HepG2 (cell line): ENCODE data around the gene KRTAP5-8. TPM values are rescaled to one million over a fixed set of nuclear protein-coding genes. Genes with fewer than 3 reads are reported as not detected.

Source experiments
- ATAC-seq: fragments of 200-7000 bp; cut with Tn5 transposase; 3 replicates; pipeline ENCODE4 v1.9.1; 2020; ENCODE audit warnings: mild to moderate bottlenecking, moderate library complexity
- BruUV-seq: library from RNA; stranded (reverse); fragments of 400-500 nt; replicated peaks from 2 replicates; lab custom pipeline; 2021; lab: Mats Ljungman, UMichigan
- CTCF ChIA-PET: fragments of 300-600 bp; formaldehyde crosslinking; extraction: SDS; loops from one replicate; lab custom pipeline; 2021; ENCODE audit warnings: low total read pairs, inconsistent platforms, low intra/inter-chr PET ratio; lab: Yijun Ruan, JAX
- POLR2A ChIA-PET: fragments of 350-600 bp; sonication (Branson Sonifier 250); formaldehyde crosslinking; loops from one replicate; lab custom pipeline; 2020; ENCODE audit warnings: antibody characterized with exemption, inconsistent platforms; lab: Yijun Ruan, JAX
- DNase-seq: peaks from one replicate; pipeline ENCODE4 v3.0.0-alpha.2; 2015; ENCODE audit warnings: low spot score
- FAIRE-seq: peaks from 3 replicates; lab custom pipeline; 2011; peaks lifted over from hg19 to GRCh38; lab: Jason Lieb, UNC
- H2AFZ ChIP-seq: one replicate; pipeline ENCODE4 v1.6.1; 2011; ENCODE audit warnings: low read length, inconsistent platforms
- H3K27ac ChIP-seq: fragments of 300-600 bp; 3 replicates; pipeline ENCODE4 v1.8.0; 2011; ENCODE audit warnings: mixed run types, mild to moderate bottlenecking, mixed read lengths, low read length, inconsistent platforms; ENCODE audit not compliant: insufficient read depth; ENCODE audit errors: extremely low read length
- H3K27me3 ChIP-seq, 2 experiments: fragments of 200-600 bp in 1 of 2; 2 replicates in 1 of 2; 3 replicates in 1 of 2; pipeline versions ENCODE4 v1.6.0 to v1.8.0; 2011; ENCODE audit warnings: low read length in 2 of 2, mild to moderate bottlenecking in 2 of 2, moderate library complexity in 2 of 2, inconsistent platforms in 1 of 2; ENCODE audit not compliant: insufficient read depth in 2 of 2, control insufficient read depth in 1 of 2
- H3K36me3 ChIP-seq, 2 experiments: fragments of 200-600 bp in 1 of 2; replicated peaks in 1 of 2; 2 replicates in 1 of 2; 3 replicates in 1 of 2; pipeline versions ENCODE4 v1.5.1 to v1.8.0; 2011; ENCODE audit warnings: low read length in 2 of 2, inconsistent platforms in 1 of 2; ENCODE audit not compliant: insufficient read depth in 2 of 2, control insufficient read depth in 1 of 2
- H3K4me1 ChIP-seq: 2 replicates; pipeline ENCODE4 v1.5.1; 2012; ENCODE audit warnings: low read length, inconsistent platforms; ENCODE audit not compliant: insufficient read depth
- H3K4me2 ChIP-seq: 2 replicates; pipeline ENCODE4 v1.6.0; 2011; ENCODE audit warnings: low read depth, low read length, inconsistent platforms
- H3K4me3 ChIP-seq, 3 experiments: fragments of 200-600 bp in 1 of 3; sonication (generic), shearing (Covaris generic) in 1 of 3; replicated peaks in 1 of 3; 2 replicates each; pipeline ENCODE4 v1.5.1; 2011 to 2016; ENCODE audit warnings: low read length in 3 of 3, inconsistent platforms in 2 of 3, low read depth in 2 of 3, mild to moderate bottlenecking in 2 of 3, control low read depth in 1 of 3, mixed read lengths in 1 of 3; ENCODE audit not compliant: insufficient read depth in 1 of 3
- H3K79me2 ChIP-seq: one replicate; pipeline ENCODE4 v1.6.1; 2011; ENCODE audit warnings: low read length, inconsistent platforms; ENCODE audit not compliant: insufficient read depth
- H3K9ac ChIP-seq: 2 replicates; pipeline ENCODE4 v1.6.0; 2011; ENCODE audit warnings: mild to moderate bottlenecking, low read depth, low read length, inconsistent platforms; ENCODE audit not compliant: insufficient read depth
- H3K9me3 ChIP-seq: 2 replicates; pipeline ENCODE4 v1.5.1; 2012; ENCODE audit warnings: mild to moderate bottlenecking, low read length
- H4K20me1 ChIP-seq: 2 replicates; pipeline ENCODE4 v1.6.0; 2011; ENCODE audit warnings: inconsistent platforms, mild to moderate bottlenecking, low read length, moderate library complexity; ENCODE audit not compliant: insufficient read depth
- CBX2 ChIP-seq, 2 experiments: fragments of 200-600 bp in 1 of 2; sonication (generic); formaldehyde crosslinking in 1 of 2; IDR thresholded peaks; 2 replicates each; pipeline versions ENCODE4 v1.7.0 to v1.8.1; 2018 to 2022; ENCODE audit warnings: low read depth in 2 of 2, low read length in 1 of 2, mild to moderate bottlenecking in 1 of 2, missing genetic modification reagents in 1 of 2
- CCAR2 ChIP-seq: fragments of 200-400 bp; formaldehyde crosslinking; optimal IDR thresholded peaks from 2 replicates; pipeline ENCODE3; 2018; ENCODE audit warnings: low read depth, mild to moderate bottlenecking, low read length, moderate library complexity
- SIN3B ChIP-seq: fragments of 150-350 bp; IDR thresholded peaks from 2 replicates; pipeline ENCODE4 v1.6.1; 2014; ENCODE audit warnings: low read length
- SIX4 ChIP-seq: sonication (generic); formaldehyde crosslinking; IDR thresholded peaks from 2 replicates; pipeline ENCODE4 v1.4.0; 2020; ENCODE audit warnings: missing genetic modification reagents
- ZNF282 ChIP-seq: fragments of 450-650 bp; IDR thresholded peaks from 2 replicates; pipeline ENCODE4 v1.6.1; 2018; ENCODE audit not compliant: partially characterized antibody
- ZNF3 ChIP-seq: IDR thresholded peaks from 2 replicates; pipeline ENCODE4 v1.7.0; 2017; ENCODE audit warnings: inconsistent platforms
- ZNF33B ChIP-seq: sonication (generic); formaldehyde crosslinking; IDR thresholded peaks from 2 replicates; pipeline ENCODE4 v1.5.1; 2020; ENCODE audit warnings: mild to moderate bottlenecking, missing genetic modification reagents
- ZNF543 ChIP-seq: sonication (generic); formaldehyde crosslinking; IDR thresholded peaks from 2 replicates; pipeline ENCODE4 v1.4.0; 2020; ENCODE audit warnings: mild to moderate bottlenecking, missing genetic modification reagents
- ZNF782 ChIP-seq: sonication (generic); formaldehyde crosslinking; IDR thresholded peaks from 2 replicates; pipeline ENCODE4 v1.4.0; 2020; ENCODE audit warnings: missing genetic modification reagents, mild to moderate bottlenecking, borderline replicate concordance
- WGBS: methylation state at CpG from one replicate; pipeline ENCODE4 v1.1.6; 2017; ENCODE audit warnings: low lambda C conversion rate; 5-methylcytosine and 5-hydroxymethylcytosine counted together
- in situ Hi-C: cut with HindIII; loops from 2 replicates; pipeline ENCODE4 v1.10.0; 2017; ENCODE audit warnings: low pct_unique_long_range_greater_than_20kb; ENCODE audit not compliant: extremely low pct_ligation_motif_present
- intact Hi-C: fragments of 100-400 bp; cut with micrococcal nuclease; formaldehyde crosslinking; loops from one replicate; pipeline ENCODE4 v1.10.0; 2022; ENCODE audit not compliant: unreplicated experiment
- polyA plus RNA-seq, 8 experiments: library from polyadenylated mRNA; depleted of rRNA in 3 of 8; stranded (reverse) in 7 of 8; unstranded in 1 of 8; fragments of >200 nt; fragmentation: Illumina TruSeq in 4 of 8; extraction: Trizol in 4 of 8; gene quantifications; 2 replicates each; pipeline versions ENCODE4 v1.2.1 to v1.2.3, GENCODE V29; 2011 to 2016; ENCODE audit warnings: low read depth in 4 of 8, missing spikeins in 1 of 8, mixed read lengths in 1 of 8; ENCODE audit not compliant: insufficient read depth in 1 of 8
- total RNA-seq, 5 experiments: library from RNA; depleted of rRNA; stranded (reverse); fragments of >200 nt; fragmentation: Illumina TruSeq; extraction: Trizol; gene quantifications; 2 replicates each; pipeline ENCODE4 v1.2.3, GENCODE V29; 2016; ENCODE audit warnings: low read depth in 1 of 5
- TF ChIP-seq, protein P1 (sequence below): sonication (generic); formaldehyde crosslinking; IDR thresholded peaks from 2 replicates; pipeline ENCODE4 v1.9.0; 2021; ENCODE audit warnings: missing genetic modification reagents, mild to moderate bottlenecking, borderline replicate concordance
- TF ChIP-seq, protein P2 (sequence below): sonication (generic); formaldehyde crosslinking; conservative IDR thresholded peaks from 2 replicates; pipeline ENCODE4 v1.4.0; 2020; ENCODE audit warnings: missing genetic modification reagents
- TF ChIP-seq, protein P3 (sequence below): sonication (generic); formaldehyde crosslinking; conservative IDR thresholded peaks from 2 replicates; pipeline ENCODE4 v1.8.0; 2022; ENCODE audit warnings: missing genetic modification reagents
- TF ChIP-seq, protein P4 (sequence below): sonication (generic); formaldehyde crosslinking; IDR thresholded peaks from 2 replicates; pipeline ENCODE4 v1.4.0; 2020; ENCODE audit warnings: missing genetic modification reagents
- TF ChIP-seq, protein P5 (sequence below): sonication (generic); formaldehyde crosslinking; IDR thresholded peaks from 2 replicates; pipeline ENCODE4 v1.4.0; 2020; ENCODE audit warnings: mild to moderate bottlenecking, low read depth, missing genetic modification reagents

KRTAP5-8 gene
- total and polyA plus RNA-seq, 2 of the 13 experiments (the other 11 are each of a cell fraction or from before 2014, with no cell fraction given): 0.20 TPM; not detected in 1

DNA sequence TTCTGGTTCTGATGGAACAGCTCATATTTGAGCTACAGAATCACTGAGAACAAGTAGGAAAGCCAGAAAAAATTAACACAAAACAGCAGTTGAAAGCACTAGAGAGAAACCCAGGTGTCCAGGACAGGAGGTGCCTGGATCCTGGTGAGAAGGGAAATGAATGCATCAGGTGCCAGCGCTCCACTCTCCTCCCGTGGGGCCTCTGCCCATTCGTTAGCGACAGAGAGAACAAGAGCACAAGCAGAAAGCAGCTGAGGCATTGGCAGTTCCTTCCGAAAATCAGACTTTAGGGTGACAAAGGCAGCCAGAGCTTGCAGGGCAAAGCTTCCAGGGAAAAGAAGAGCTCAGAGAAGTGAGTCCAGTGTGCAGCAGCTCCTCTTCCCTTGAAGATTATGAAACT, 30.7 kb upstream of the KRTAP5-8 start (continued):
- TF ChIP-seq ZNF543 (CRISPR knock-in tag): no peak
- TF ChIP-seq, protein P1, sequence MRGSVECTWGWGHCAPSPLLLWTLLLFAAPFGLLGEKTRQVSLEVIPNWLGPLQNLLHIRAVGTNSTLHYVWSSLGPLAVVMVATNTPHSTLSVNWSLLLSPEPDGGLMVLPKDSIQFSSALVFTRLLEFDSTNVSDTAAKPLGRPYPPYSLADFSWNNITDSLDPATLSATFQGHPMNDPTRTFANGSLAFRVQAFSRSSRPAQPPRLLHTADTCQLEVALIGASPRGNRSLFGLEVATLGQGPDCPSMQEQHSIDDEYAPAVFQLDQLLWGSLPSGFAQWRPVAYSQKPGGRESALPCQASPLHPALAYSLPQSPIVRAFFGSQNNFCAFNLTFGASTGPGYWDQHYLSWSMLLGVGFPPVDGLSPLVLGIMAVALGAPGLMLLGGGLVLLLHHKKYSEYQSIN: no peak
- TF ChIP-seq, protein P2, sequence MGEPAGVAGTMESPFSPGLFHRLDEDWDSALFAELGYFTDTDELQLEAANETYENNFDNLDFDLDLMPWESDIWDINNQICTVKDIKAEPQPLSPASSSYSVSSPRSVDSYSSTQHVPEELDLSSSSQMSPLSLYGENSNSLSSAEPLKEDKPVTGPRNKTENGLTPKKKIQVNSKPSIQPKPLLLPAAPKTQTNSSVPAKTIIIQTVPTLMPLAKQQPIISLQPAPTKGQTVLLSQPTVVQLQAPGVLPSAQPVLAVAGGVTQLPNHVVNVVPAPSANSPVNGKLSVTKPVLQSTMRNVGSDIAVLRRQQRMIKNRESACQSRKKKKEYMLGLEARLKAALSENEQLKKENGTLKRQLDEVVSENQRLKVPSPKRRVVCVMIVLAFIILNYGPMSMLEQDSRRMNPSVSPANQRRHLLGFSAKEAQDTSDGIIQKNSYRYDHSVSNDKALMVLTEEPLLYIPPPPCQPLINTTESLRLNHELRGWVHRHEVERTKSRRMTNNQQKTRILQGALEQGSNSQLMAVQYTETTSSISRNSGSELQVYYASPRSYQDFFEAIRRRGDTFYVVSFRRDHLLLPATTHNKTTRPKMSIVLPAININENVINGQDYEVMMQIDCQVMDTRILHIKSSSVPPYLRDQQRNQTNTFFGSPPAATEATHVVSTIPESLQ (CRISPR knock-in tag): no peak
- no peak for TF ChIP-seq ZNF3 (CRISPR knock-in tag)

DNA sequence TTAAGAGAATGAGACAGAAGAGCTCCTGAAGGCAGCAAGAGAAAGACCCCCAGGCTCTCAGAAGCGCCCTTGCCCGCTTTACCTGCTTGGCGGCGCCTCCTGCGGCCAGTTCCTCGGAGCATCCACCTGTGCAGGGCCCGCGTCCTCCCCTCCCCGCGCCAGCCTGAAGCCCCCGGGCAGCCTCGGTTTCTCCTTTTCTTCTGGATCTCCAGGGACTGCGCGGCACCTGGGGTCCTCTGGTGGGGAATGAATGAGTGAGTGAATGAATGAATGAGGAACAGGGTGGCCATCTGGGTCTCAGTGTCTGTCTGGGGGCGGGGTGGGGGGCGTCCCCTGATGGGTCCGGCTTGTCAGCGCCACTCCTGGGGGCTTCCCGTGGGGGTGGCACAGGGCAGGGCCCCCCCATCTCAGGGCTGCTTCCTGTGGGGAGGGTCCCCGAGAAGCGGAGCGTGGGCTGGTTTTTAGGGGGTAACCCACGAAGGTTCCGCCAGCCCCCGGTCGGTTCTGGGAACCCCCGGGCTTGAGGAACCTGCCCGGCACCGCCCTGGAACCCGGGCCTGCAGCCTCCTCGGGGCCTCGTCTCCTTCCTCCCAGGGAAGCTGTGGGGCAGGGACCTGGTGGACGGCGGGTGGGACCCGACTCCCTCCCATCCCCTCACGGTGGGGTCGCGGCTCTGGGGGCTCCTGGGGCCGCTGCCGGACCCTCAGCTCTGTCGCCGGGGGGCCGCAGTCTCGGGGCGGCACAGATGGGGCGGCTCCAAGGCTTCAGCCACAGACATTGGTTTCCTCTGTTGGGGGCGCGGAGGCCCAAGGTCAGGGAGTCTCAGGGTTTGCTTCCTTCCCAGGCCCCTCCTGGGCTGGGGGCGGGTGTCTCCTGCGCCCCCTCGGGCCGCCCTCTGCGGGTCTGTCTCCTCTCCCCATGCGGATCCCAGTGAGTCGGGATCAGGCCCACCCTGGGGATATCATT, 19.0 kb upstream of the KRTAP5-8 start:
- in situ Hi-C loops (no loop called here), intact Hi-C loops (no loop called here)
- Histone ChIP-seq H3K27me3 (0 out of 5 replicates have a peak, but pooled peaks cover 0 to 1% of the 10 kb centered on the region in 2 experiments), H3K27ac (no peak overlapping the region), H4K20me1 (no peaks in the 10 kb centered on the region), H3K9me3 (no peaks in the 10 kb centered on the region), H2AFZ (no peak overlapping the region), H3K9ac (no peak overlapping the region), H3K4me1 (no peaks in the 10 kb centered on the region), H3K4me3 (no peak overlapping the region), H3K79me2 (no peaks in the 10 kb centered on the region), H3K36me3 (no peaks in the 10 kb centered on the region), H3K4me2 (no peak overlapping the region)
- no peak for FAIRE-seq
- ATAC-seq: no peak
- ChIA-PET CTCF (no interaction called here), POLR2A (no interaction called here)
- DNase-seq: no peak
- 90% methylated on average over 14 of the region's 55 CpGs for WGBS
- no TSS peak for BruUV-seq
- TF ChIP-seq, protein P3, sequence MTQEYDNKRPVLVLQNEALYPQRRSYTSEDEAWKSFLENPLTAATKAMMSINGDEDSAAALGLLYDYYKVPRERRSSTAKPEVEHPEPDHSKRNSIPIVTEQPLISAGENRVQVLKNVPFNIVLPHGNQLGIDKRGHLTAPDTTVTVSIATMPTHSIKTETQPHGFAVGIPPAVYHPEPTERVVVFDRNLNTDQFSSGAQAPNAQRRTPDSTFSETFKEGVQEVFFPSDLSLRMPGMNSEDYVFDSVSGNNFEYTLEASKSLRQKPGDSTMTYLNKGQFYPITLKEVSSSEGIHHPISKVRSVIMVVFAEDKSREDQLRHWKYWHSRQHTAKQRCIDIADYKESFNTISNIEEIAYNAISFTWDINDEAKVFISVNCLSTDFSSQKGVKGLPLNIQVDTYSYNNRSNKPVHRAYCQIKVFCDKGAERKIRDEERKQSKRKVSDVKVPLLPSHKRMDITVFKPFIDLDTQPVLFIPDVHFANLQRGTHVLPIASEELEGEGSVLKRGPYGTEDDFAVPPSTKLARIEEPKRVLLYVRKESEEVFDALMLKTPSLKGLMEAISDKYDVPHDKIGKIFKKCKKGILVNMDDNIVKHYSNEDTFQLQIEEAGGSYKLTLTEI (CRISPR knock-in tag): no peak
- TF ChIP-seq ZNF282 (no peak), SIX4 (CRISPR knock-in tag) (no peak), SIN3B (no peak), CBX2 (IDR thresholded peaks at IDR 0.05; ENCODE audit: low read depth, low read length) (no peak), CBX2 (CRISPR knock-in tag; IDR thresholded peaks at IDR 0.05; ENCODE audit: low read depth) (no peak), ZNF33B (no peak), CCAR2 (no peak), ZNF782 (CRISPR knock-in tag) (no peak)
- TF ChIP-seq, protein P4, sequence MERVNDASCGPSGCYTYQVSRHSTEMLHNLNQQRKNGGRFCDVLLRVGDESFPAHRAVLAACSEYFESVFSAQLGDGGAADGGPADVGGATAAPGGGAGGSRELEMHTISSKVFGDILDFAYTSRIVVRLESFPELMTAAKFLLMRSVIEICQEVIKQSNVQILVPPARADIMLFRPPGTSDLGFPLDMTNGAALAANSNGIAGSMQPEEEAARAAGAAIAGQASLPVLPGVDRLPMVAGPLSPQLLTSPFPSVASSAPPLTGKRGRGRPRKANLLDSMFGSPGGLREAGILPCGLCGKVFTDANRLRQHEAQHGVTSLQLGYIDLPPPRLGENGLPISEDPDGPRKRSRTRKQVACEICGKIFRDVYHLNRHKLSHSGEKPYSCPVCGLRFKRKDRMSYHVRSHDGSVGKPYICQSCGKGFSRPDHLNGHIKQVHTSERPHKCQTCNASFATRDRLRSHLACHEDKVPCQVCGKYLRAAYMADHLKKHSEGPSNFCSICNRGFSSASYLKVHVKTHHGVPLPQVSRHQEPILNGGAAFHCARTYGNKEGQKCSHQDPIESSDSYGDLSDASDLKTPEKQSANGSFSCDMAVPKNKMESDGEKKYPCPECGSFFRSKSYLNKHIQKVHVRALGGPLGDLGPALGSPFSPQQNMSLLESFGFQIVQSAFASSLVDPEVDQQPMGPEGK: no peak
- TF ChIP-seq, protein P5, sequence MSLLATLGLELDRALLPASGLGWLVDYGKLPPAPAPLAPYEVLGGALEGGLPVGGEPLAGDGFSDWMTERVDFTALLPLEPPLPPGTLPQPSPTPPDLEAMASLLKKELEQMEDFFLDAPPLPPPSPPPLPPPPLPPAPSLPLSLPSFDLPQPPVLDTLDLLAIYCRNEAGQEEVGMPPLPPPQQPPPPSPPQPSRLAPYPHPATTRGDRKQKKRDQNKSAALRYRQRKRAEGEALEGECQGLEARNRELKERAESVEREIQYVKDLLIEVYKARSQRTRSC (CRISPR knock-in tag): no peak
